Lung (tissue), 12 donors: Measurements from ENCODE around the gene WDR19. TPM values are rescaled to one million over a fixed set of nuclear protein-coding genes. Genes with fewer than 3 reads are reported as not detected.

Experiments used
- ATAC-seq: fragments of 200-7000 bp; cut with Tn5 transposase; one replicate; pipeline ENCODE4 v1.9.1; 2020; ENCODE audit warnings: moderate number of reproducible peaks; ENCODE audit not compliant: insufficient read depth, low FRiP score
- DNase-seq, 3 donors: peaks; one replicate each; pipeline ENCODE4 v3.0.0-alpha.2; 2013 to 2017
- H3K27ac ChIP-seq, 2 donors: one replicate each; pipeline ENCODE4 v1.5.1; 2013; ENCODE audit warnings: mild to moderate bottlenecking in 2 of 2, moderate library complexity in 2 of 2, control low read depth in 1 of 2, inconsistent platforms in 1 of 2, low read depth in 1 of 2, low read length in 1 of 2
- H3K27me3 ChIP-seq, 3 donors: one replicate each; pipeline ENCODE4 v1.5.1; 2013; ENCODE audit warnings: low read length in 2 of 3; ENCODE audit not compliant: control insufficient read depth in 3 of 3, insufficient read depth in 3 of 3
- H3K36me3 ChIP-seq, 4 donors: one replicate each; pipeline ENCODE4 v1.5.1; 2013; ENCODE audit warnings: low read length in 4 of 4, mild to moderate bottlenecking in 1 of 4, moderate library complexity in 1 of 4; ENCODE audit not compliant: control insufficient read depth in 4 of 4, insufficient read depth in 4 of 4
- H3K4me1 ChIP-seq, 5 donors: one replicate each; pipeline ENCODE4 v1.5.1; 2013; ENCODE audit warnings: low read length in 5 of 5, mild to moderate bottlenecking in 2 of 5, moderate library complexity in 1 of 5; ENCODE audit not compliant: control insufficient read depth in 5 of 5, insufficient read depth in 5 of 5
- H3K4me3 ChIP-seq: one replicate; pipeline ENCODE4 v1.5.1; 2013; ENCODE audit warnings: mild to moderate bottlenecking, control low read depth, moderate library complexity
- H3K9ac ChIP-seq, 2 donors: one replicate each; pipeline ENCODE4 v1.5.1; 2013; ENCODE audit warnings: low read length in 2 of 2, control low read depth in 1 of 2; ENCODE audit not compliant: insufficient read depth in 1 of 2
- H3K9me3 ChIP-seq, 4 donors: one replicate each; pipeline ENCODE4 v1.5.1; 2013; ENCODE audit warnings: low read length in 3 of 4, mild to moderate bottlenecking in 1 of 4, moderate library complexity in 1 of 4; ENCODE audit not compliant: control insufficient read depth in 4 of 4, insufficient read depth in 3 of 4
- CTCF ChIP-seq: IDR thresholded peaks from 2 replicates; pipeline ENCODE4 v1.5.1; 2012; ENCODE audit warnings: mild to moderate bottlenecking; ENCODE audit errors: control extremely low read depth, extremely low read depth
- WGBS, 2 donors: extraction: QIAGEN DNeasy Blood & Tissue Kit; methylation state at CpG; one replicate each; pipeline ENCODE4 v1.1.7; 2013; 5-methylcytosine and 5-hydroxymethylcytosine counted together
- polyA plus RNA-seq, 2 donors: library from polyadenylated mRNA; stranded (reverse); fragments of 200-250 nt; gene quantifications; one replicate each; pipeline ENCODE4 v1.2.1, GENCODE V29; 2013
- total RNA-seq, 2 donors: library from RNA; depleted of rRNA in 1 of 2; stranded (reverse); fragments of >200 nt in 1 of 2; gene quantifications; one replicate each; pipeline ENCODE4 v1.2.1, GENCODE V29; 2014 to 2021
- donor health status: control.
- donor health status: control.
- donor health status: Bipolar disorder and iron deficiency.
- donor health status: healthy.
- donor health status: DM: yes; HTN: yes; CAD: no.

WDR19 gene
- total and polyA plus RNA-seq, 4 donors, result 14.4 to 75.4 (median 40.5) TPM

DNA sequence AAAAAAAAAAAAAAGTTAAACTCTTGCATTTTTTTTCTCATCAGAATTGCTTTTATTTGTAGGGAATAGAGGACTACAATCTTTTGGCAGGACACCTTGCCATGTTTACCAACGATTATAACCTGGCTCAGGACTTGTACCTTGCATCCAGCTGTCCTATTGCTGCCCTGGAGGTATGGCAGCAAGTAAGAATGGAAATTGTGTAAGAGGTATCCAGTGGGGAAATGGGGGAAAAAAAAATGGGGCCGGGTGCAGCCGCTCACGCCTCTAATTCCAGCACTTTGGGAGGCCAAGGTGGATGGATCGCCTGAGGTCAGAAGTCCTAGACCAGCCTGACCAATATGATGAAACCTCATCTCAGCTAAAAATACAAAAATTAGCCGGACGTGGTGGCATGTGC, 49.8 kb downstream of the WDR19 start:
- H3K4me3 ChIP-seq, result no peak overlapping the region
- DNase-seq (no peak), ATAC-seq (no peak)
- no peaks in the 10 kb centered on the region for H3K27me3 ChIP-seq
- no peak overlapping the region for H3K27ac ChIP-seq
- H3K36me3 ChIP-seq, result peaks cover 8 to 28% (median 12%) of the 10 kb centered on the region in 4 donors
- H3K9ac ChIP-seq, result no peak overlapping the region
- WGBS, 2 donors, result 94 to 95% methylated on average over 7 of the region's 7 CpGs
- H3K9me3 ChIP-seq, result no peaks in the 10 kb centered on the region
- no peak for TF ChIP-seq CTCF
- H3K4me1 ChIP-seq, result no peaks in the 10 kb centered on the region

DNA sequence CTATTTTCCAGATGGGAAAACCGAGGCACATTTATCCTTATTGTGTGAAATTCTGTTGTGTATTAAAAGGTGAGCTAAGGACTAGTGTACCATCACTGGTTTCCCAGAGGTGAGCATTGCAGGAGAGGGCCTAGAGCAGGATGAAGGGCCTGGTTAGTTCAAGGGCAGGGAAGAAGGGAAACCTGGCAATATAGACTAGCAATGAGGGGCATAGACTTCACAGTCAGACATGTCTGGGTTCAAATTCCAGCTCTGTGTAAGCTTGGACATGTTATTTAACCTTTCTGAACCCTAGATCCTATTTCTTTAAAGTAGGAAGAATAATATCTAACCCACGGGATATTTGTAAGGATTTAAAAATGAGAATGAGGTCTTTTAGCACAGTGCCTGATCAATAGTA, 50.8 kb downstream of the WDR19 start:
- TF ChIP-seq CTCF, result no peak
- Histone ChIP-seq H3K27ac (no peak overlapping the region), H3K9me3 (no peaks in the 10 kb centered on the region), H3K4me3 (no peak overlapping the region), H3K36me3 (peaks cover 10 to 30% (median 13%) of the 10 kb centered on the region in 4 donors), H3K9ac (no peak overlapping the region), H3K27me3 (no peaks in the 10 kb centered on the region), H3K4me1 (no peaks in the 10 kb centered on the region)
- DNase-seq (no peak), ATAC-seq (no peak)
- WGBS, 2 donors, result 88 to 91% methylated on average over 2 of the region's 2 CpGs

GRCh38 chr4:39233783-39234182, 51.5 kb downstream of the WDR19 start:
- DNase-seq, result no peak
- peaks cover 9 to 30% (median 13%) of the 10 kb centered on the region in 4 donors for H3K36me3 ChIP-seq
- H3K4me3 ChIP-seq, result no peak overlapping the region
- H3K9ac ChIP-seq, result no peak overlapping the region
- no peaks in the 10 kb centered on the region for H3K27me3 ChIP-seq
- TF ChIP-seq CTCF, result no peak
- H3K9me3 ChIP-seq, result no peaks in the 10 kb centered on the region
- no peak overlapping the region for H3K27ac ChIP-seq
- no peaks in the 10 kb centered on the region for H3K4me1 ChIP-seq
- WGBS, 2 donors, result 97 to 99% methylated on average over 1 of the region's 1 CpG
- no peak for ATAC-seq

- no peak for ATAC-seq
- H3K27me3 ChIP-seq, result no peaks in the 10 kb centered on the region
- H3K9me3 ChIP-seq, result no peaks in the 10 kb centered on the region
- H3K4me3 ChIP-seq, result no peak overlapping the region
- no peak for DNase-seq
- no peak for TF ChIP-seq CTCF
- WGBS, 2 donors, result 96 to 98% methylated on average over 2 of the region's 2 CpGs
- H3K36me3 ChIP-seq, result peaks cover 9 to 22% (median 10%) of the 10 kb centered on the region in 4 donors
- H3K27ac ChIP-seq, result no peak overlapping the region
- H3K4me1 ChIP-seq, result no peaks in the 10 kb centered on the region
- no peak overlapping the region for H3K9ac ChIP-seq
Measured at GRCh38 chr4:39235021-39235420, 52.7 kb downstream of the WDR19 start.
